H7 (cell line): ENCODE data around the gene CEP170B. TPM values are rescaled to one million over a fixed set of nuclear protein-coding genes. Genes with fewer than 3 reads are reported as not detected.
"Not testable (repeated sequence)": the region's sequence is repeated elsewhere in the genome, so short reads cannot be mapped to it uniquely, and the experiment has no call there.

ENCODE experiments used
- DNase-seq: peaks from one replicate; pipeline ENCODE4 v3.0.0; 2012
- H3K27me3 ChIP-seq: 2 replicates; pipeline ENCODE4 v1.6.0; 2011; ENCODE audit warnings: mild to moderate bottlenecking, low read length; ENCODE audit not compliant: control insufficient read depth, insufficient read depth
- H3K36me3 ChIP-seq: replicated peaks from 2 replicates; pipeline ENCODE4 v1.5.1; 2011; ENCODE audit warnings: low read length; ENCODE audit not compliant: control insufficient read depth, insufficient read depth
- H3K4me3 ChIP-seq: 2 replicates; pipeline ENCODE4 v1.5.1; 2011; ENCODE audit warnings: low read depth, mild to moderate bottlenecking, control low read depth, low read length, moderate library complexity; ENCODE audit not compliant: insufficient read depth
- total RNA-seq: library from RNA; depleted of rRNA; stranded (reverse); fragments of >200 nt; shearing (Covaris generic); gene quantifications from 2 replicates; pipeline ENCODE4 v1.2.3, GENCODE V29; 2014

Gene CEP170B
- total RNA-seq, 1 experiment from 2014 or later: 20.8 TPM

- no peak overlapping the region for H3K4me3 ChIP-seq
- H3K27me3 ChIP-seq: no peaks in the 10 kb centered on the region
- H3K36me3 ChIP-seq: peaks cover 5% of the 10 kb centered on the region
- DNase-seq: peak; percentile 98
Measured at GRCh38 chr14:104876251-104876699, 11.2 kb downstream of the CEP170B start.

- Histone ChIP-seq H3K36me3 (peaks cover 5% of the 10 kb centered on the region), H3K4me3 (no peak overlapping the region), H3K27me3 (no peaks in the 10 kb centered on the region)
- peak; percentile 56 for DNase-seq
Measured at GRCh38 chr14:104877066-104877805, 12.2 kb downstream of the CEP170B start.

DNA sequence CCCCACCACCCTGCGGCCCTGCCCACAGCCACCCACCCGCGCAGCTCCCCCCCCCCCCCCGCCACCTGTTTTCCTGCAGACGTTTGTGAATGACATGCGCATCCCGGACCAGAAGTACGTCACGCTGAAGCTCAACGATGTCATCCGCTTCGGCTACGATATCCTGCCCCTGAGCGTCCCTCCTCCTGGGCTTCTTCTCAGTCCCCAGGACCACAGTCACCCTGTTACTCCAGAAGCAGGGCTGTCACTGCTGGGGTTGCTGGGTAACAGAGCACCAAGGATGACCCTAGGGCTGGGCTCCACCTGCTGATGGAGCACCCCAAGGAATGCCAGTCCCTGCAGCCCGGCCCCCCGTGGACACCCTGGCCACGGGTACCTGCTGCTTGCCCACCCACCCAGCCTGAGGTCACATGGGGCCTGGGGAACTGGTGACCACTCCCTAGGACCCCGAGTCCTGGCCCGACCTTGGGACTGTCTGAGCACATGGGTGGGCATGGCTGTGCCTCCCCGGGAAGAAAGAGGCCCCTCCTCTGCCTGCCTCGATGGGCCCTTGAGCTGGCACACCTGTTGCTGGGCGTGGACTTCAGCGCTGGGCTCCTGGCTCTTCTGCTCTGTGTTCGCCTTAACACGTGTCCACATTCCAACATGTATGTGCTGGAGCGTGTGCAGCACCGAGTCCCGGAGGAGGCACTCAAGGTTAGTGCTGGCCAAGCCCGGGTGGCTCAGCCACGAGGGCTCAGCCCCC is 12.9 kb downstream of the CEP170B start:
- Histone ChIP-seq H3K36me3 (peaks cover 5% of the 10 kb centered on the region), H3K27me3 (no peaks in the 10 kb centered on the region), H3K4me3 (no peak overlapping the region)
- DNase-seq: peak; percentile 57

DNA sequence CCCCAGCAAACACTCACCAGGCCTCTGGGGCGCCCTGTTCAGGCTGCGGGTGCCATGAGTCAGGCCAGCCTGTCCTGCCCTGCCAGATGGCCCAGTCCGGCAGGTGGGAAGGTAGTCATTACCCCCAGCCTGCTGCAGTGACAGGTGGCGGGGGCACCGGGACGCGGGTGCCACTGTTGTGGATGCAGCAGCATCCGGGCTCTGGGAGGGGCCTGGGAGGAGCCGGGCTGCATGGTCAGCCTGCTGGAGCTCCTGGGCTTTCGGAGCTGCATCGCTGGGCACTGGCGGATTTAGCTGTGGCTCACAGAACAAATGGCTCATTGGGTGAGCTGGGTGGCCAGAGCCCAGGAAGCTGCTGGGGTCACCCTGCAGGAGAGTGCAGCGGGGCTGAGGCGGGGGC is 13.5 kb downstream of the CEP170B start:
- peak; percentile 40 for DNase-seq
- Histone ChIP-seq H3K4me3 (no peak overlapping the region), H3K36me3 (peaks cover 5% of the 10 kb centered on the region), H3K27me3 (no peaks in the 10 kb centered on the region)

DNA sequence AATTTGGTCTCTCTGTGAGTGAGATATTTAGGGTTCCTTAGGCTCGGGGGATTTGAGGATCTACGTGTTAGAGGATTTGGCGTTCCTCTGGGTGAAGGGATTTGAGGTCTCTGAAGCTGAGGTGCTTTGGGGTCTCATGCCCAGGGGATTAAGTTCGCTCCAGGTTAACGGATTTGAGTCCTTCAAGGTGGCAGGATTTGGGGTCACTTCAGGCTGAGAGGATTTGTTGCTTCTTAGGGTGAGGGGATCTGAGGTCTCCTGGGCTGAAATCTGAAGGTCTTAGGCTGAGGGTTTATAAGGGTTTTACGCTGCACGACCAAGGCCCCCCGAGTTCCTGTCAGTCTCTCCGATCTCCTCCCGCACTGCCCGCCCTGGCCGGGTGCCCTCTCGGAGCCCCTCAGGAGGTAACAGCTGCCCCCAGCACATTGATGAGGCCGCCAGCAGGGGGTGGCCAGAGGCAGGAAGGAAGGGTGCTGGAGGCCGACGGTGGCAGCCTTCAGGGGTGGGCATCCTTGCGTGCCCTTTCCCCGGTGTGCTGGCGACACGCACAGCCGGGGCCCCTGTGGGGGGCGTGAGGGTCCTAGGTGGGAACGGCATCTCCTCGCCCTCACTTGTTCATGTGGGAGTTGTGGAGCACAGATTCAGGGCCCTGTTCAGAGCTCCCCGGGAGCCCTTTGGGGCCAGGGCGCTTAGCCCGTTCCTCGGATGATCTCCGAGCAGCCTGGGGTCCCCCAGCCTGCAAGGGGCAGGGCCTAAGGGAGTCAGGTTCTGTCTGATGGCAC is 14.3 kb downstream of the CEP170B start:
- peak; percentile 49 for DNase-seq
- H3K27me3 ChIP-seq: no peaks in the 10 kb centered on the region
- no peak overlapping the region for H3K4me3 ChIP-seq
- peaks cover 5% of the 10 kb centered on the region for H3K36me3 ChIP-seq

DNA sequence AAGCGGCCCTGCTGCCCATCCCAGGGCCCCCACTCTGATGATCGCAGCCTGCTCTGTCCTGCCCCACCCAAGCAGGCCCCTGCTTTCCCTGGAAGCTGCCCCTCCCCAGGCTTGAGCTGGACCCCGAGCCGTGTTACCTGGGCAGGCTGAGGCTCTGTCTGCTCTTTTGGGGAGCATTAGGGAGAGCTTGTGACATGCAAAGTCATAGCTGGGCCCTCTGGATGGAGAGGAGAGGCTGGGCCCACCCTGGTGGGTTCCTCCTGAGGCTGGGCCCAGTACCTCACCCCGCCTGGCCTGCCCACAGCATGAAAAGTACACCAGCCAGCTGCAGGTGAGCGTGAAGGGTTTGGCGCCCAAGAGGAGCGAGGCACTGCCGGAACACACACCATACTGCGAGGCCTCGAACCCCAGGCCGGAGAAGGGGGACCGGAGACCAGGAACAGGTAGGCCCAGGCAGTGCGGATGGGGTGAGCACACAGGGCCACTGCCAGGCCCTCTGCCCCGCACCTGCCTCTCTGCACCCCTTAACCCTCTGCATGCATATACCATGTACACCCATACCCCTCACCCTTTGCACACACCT is 15.0 kb downstream of the CEP170B start:
- peak; percentile 25 for DNase-seq
- Histone ChIP-seq H3K27me3 (no peaks in the 10 kb centered on the region), H3K36me3 (peaks cover 5% of the 10 kb centered on the region), H3K4me3 (no peak overlapping the region)

GRCh38 chr14:104880584-104881210 is 15.6 kb downstream of the CEP170B start:
- peak; percentile 26 for DNase-seq
- Histone ChIP-seq H3K27me3 (no peaks in the 10 kb centered on the region), H3K36me3 (peaks cover 5% of the 10 kb centered on the region), H3K4me3 (no peak overlapping the region)

DNA sequence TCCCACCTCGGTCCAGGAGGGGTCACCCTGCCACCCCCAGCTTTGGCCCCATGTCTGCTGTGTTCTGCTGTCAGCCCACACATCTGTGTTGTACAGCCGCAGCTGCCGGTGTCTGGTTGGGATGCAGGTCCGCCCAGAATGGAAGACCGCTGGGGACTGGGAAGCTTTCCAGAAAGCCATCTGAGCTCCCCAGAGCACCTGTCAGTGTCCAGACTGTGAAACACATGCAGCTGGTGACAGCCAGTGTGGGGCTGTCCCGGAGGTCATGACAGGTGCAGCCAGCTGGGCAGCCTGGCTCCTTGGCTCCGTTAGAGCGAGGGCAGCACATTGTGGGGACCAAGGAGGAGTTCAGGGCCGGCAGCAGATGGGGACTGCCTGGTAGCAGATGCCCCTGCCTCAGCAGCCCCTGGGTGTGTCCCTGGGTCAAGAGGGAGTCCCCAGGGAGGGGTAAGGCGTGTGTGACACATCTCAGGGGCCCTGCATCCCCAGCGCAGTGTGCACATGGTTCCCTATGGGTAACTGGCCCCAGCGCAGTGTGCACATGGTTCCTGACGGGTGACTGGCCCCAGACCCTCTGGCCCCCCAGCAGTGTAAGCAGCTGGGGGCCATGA is 16.4 kb downstream of the CEP170B start:
- no peaks in the 10 kb centered on the region for H3K27me3 ChIP-seq
- H3K4me3 ChIP-seq: no peak overlapping the region
- H3K36me3 ChIP-seq: peaks cover 5% of the 10 kb centered on the region
- DNase-seq: peak; percentile 43

DNA sequence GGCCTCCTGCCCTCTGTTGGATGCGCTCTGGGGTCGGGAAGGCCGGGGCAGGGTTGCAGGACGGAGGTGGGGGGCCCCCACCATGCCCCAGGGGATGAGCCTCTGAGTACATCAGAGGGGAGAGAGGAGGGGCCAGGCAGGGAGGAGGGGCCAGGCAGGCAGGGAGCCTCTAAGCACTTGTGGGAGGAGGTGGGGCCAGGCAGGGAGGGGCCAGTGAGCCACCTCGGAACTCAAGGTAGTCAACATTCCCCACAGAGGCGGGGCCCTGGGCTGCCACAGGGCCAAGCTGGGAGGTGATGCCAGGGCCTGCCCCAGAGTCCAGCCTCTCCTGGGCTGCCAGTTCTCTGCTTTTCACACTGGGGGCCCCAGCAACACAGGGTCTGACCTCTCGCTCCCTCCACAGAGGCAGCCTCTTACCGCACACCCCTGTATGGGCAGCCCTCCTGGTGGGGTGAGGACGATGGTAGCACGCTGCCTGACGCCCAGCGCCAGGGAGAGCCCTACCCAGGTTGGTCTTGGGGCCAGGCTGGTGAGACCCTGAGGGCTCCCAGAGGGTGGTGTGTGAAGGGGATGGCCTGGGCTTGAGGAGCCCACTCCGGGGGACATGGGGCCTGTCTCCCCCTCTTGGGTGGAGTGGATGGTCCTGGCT is 17.4 kb downstream of the CEP170B start:
- Histone ChIP-seq H3K4me3 (no peak overlapping the region), H3K36me3 (peaks cover 5% of the 10 kb centered on the region), H3K27me3 (no peaks in the 10 kb centered on the region)
- peak; percentile 93 for DNase-seq

- Histone ChIP-seq H3K36me3 (peaks cover 5% of the 10 kb centered on the region), H3K4me3 (no peak overlapping the region), H3K27me3 (no peaks in the 10 kb centered on the region)
- DNase-seq: peak; percentile 58
Measured at GRCh38 chr14:104882991-104883660, 18.1 kb downstream of the CEP170B start.

DNA sequence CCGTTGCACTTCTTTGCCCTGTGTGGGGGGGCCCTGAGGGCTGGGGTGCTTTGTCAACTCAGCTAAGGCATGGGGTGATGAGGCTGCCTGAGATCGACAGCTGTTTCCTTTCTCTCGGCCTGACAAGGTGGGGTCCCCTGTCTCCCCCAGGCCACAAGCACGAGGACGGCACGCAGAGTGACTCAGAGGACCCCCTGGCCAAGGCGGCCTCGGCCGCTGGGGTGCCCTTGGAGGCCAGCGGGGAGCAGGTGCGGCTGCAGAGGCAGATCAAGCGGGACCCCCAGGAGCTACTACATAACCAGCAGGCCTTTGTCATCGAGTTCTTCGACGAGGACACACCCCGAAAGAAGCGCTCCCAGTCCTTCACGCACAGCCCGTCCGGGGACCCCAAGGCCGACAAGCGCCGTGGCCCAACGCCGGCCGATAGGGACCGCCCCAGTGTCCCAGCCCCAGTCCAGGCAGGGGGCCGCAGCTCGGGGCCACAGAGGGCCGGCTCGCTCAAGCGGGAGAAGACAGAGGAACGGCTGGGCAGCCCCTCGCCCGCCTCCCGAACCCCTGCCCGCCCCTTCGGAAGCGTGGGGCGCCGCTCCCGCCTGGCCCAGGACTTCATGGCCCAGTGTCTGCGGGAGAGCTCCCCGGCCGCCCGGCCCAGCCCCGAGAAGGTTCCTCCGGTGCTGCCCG is 18.8 kb downstream of the CEP170B start:
- H3K4me3 ChIP-seq: no peak overlapping the region
- H3K36me3 ChIP-seq: peaks cover 5% of the 10 kb centered on the region
- no peaks in the 10 kb centered on the region for H3K27me3 ChIP-seq
- DNase-seq: peak; percentile 67

DNA sequence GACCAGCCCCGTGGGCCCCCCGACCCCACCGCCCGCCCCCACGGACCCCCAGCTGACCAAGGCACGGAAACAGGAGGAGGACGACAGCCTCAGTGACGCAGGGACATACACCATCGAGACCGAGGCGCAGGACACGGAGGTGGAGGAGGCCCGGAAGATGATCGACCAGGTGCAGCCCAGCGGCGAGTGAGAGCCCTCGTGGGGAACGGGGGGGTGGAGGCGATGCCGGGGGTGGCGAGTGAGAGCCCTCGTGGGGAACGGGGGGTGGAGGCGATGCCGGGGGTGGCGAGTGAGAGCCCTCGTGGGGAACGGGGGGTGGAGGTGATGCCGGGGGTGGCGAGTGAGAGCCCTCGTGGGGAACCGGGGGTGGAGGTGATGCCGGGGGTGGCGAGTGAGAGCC is 19.3 kb downstream of the CEP170B start:
- not testable (repeated sequence) for H3K27me3 ChIP-seq, H3K36me3 ChIP-seq, DNase-seq

More for the DNA sequence above, 19.3 kb downstream of the CEP170B start:
- not testable (repeated sequence) for H3K4me3 ChIP-seq
